ENCODE measurements around the gene ORC3.

Gene ORC3

DNA sequence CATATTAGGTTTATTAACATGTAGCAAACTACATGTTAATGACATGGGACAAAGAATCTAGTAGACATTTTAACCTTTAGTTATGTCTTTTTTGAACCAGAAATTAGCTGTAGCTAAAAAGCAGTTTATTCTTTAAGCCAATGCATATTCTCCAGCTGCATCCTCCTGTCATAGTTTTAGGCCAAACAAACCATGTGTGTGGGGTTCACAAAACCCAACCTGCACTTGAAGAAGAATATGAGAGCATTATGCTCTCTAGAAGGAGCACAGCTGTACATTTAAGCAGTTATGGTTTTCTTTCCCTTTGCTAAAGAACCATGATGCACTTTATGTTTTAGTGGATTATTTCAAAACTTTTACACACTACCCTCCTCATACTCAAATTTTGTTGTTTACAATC, 65.9 kb downstream of the ORC3 start (continued):
- TF ChIP-seq, protein P1, sequence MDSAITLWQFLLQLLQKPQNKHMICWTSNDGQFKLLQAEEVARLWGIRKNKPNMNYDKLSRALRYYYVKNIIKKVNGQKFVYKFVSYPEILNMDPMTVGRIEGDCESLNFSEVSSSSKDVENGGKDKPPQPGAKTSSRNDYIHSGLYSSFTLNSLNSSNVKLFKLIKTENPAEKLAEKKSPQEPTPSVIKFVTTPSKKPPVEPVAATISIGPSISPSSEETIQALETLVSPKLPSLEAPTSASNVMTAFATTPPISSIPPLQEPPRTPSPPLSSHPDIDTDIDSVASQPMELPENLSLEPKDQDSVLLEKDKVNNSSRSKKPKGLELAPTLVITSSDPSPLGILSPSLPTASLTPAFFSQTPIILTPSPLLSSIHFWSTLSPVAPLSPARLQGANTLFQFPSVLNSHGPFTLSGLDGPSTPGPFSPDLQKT (IDR thresholded peaks at IDR 0.05; ENCODE audit: borderline replicate concordance, low read depth, low read length), result no peak
- TF ChIP-seq OVOL3 (tag by site-specific recombination; IDR thresholded peaks at IDR 0.05) (no peak), ZIC2 (tag by site-specific recombination; IDR thresholded peaks at IDR 0.05) (no peak), ZNF837 (tag by site-specific recombination; IDR thresholded peaks at IDR 0.05) (no peak), ZNF843 (tag by site-specific recombination; IDR thresholded peaks at IDR 0.05) (no peak)
- TF ChIP-seq, protein P2, sequence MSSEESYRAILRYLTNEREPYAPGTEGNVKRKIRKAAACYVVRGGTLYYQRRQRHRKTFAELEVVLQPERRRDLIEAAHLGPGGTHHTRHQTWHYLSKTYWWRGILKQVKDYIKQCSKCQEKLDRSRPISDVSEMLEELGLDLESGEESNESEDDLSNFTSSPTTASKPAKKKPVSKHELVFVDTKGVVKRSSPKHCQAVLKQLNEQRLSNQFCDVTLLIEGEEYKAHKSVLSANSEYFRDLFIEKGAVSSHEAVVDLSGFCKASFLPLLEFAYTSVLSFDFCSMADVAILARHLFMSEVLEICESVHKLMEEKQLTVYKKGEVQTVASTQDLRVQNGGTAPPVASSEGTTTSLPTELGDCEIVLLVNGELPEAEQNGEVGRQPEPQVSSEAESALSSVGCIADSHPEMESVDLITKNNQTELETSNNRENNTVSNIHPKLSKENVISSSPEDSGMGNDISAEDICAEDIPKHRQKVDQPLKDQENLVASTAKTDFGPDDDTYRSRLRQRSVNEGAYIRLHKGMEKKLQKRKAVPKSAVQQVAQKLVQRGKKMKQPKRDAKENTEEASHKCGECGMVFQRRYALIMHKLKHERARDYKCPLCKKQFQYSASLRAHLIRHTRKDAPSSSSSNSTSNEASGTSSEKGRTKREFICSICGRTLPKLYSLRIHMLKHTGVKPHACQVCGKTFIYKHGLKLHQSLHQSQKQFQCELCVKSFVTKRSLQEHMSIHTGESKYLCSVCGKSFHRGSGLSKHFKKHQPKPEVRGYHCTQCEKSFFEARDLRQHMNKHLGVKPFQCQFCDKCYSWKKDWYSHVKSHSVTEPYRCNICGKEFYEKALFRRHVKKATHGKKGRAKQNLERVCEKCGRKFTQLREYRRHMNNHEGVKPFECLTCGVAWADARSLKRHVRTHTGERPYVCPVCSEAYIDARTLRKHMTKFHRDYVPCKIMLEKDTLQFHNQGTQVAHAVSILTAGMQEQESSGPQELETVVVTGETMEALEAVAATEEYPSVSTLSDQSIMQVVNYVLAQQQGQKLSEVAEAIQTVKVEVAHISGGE (tag by site-specific recombination; conservative IDR thresholded peaks at IDR 0.05; ENCODE audit: low read depth), result no peak

DNA sequence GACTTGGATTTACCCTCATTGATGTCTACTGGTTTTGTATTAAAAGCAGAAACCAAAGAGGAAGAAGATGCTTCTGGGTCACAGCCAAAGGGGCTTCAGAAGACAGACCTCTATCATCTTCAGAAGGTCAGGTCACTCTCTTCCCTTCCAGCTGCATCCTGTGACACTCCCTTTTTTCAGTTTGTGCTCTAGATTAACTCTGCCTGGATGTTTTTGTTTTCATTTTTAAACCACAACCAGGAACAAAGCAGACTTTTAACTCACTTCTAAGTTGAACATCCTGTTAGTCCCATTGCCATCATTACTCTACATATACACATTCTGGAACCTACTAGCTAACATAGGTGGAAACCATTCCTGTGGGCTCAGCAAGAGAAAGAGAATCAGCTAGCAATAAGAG, 66.9 kb downstream of the ORC3 start:
- CTCF ChIA-PET, result interaction anchor here (0.7 kb wide), 1 partner anchor 29 kb away, joined by 4 read pairs; no protein-coding TSS in a partner anchor
- H3K27ac ChIP-seq (ENCODE audit: extremely low read depth, low read depth, low read length), result no peak overlapping the region
- peaks cover 30 to 80% of the 10 kb centered on the region in 2 experiments for H3K36me3 ChIP-seq (ENCODE audit: control insufficient read depth in 2 of 2, insufficient read depth in 1 of 2, low read length in 2 of 2)

DNA sequence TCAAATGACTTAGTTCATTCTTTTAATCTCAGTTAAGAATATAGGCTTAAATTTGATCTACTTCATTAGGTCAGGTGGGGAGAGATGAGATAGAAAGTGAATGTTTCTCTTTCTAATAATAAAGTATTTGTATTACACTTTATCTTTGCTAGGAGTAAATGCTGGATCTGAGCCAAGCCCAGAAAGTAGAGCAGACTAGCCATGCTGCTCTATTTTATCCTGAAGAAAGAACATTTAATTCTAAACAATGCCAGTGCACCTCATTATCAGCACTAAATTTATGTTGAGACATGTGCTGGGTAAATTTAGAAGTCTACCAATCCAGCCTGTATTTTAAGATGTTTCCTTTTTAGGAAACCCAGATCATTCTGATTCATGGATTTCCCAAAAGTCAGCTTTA, 68.6 kb downstream of the ORC3 start:
- ChIA-PET CTCF (no interaction called here), POLR2A (no interaction called here)
- TF ChIP-seq ZNF133 (tag by site-specific recombination; IDR thresholded peaks at IDR 0.05) (no peak), KLF9 (tag by site-specific recombination; IDR thresholded peaks at IDR 0.05; ENCODE audit: low read depth) (no peak), KLF10 (tag by site-specific recombination; IDR thresholded peaks at IDR 0.05) (no peak), ZBTB7A (tag by site-specific recombination; IDR thresholded peaks at IDR 0.05; ENCODE audit: low read depth) (no peak), ZNF335 (tag by site-specific recombination; conservative IDR thresholded peaks at IDR 0.05) (no peak), GFI1B (tag by site-specific recombination; IDR thresholded peaks at IDR 0.05) (no peak)
- TF ChIP-seq, protein P3, sequence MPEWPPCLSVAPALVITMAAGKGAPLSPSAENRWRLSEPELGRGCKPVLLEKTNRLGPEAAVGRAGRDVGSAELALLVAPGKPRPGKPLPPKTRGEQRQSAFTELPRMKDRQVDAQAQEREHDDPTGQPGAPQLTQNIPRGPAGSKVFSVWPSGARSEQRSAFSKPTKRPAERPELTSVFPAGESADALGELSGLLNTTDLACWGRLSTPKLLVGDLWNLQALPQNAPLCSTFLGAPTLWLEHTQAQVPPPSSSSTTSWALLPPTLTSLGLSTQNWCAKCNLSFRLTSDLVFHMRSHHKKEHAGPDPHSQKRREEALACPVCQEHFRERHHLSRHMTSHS (tag by site-specific recombination; IDR thresholded peaks at IDR 0.05), result no peak
- TF ChIP-seq, protein P4, sequence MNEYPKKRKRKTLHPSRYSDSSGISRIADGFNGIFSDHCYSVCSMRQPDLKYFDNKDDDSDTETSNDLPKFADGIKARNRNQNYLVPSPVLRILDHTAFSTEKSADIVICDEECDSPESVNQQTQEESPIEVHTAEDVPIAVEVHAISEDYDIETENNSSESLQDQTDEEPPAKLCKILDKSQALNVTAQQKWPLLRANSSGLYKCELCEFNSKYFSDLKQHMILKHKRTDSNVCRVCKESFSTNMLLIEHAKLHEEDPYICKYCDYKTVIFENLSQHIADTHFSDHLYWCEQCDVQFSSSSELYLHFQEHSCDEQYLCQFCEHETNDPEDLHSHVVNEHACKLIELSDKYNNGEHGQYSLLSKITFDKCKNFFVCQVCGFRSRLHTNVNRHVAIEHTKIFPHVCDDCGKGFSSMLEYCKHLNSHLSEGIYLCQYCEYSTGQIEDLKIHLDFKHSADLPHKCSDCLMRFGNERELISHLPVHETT (tag by site-specific recombination; IDR thresholded peaks at IDR 0.05), result no peak
- Histone ChIP-seq H3K36me3 (ENCODE audit: control insufficient read depth in 2 of 2, insufficient read depth in 1 of 2, low read length in 2 of 2) (peaks cover 33 to 70% of the 10 kb centered on the region in 2 experiments), H3K4me3 (ENCODE audit: low read depth, low read length) (no peak overlapping the region), H3K4me1 (ENCODE audit: control insufficient read depth, insufficient read depth, low read length) (no peaks in the 10 kb centered on the region), H3K9me3 (ENCODE audit: control insufficient read depth, insufficient read depth, low read depth, low read length) (no peaks in the 10 kb centered on the region), H3K27ac (ENCODE audit: extremely low read depth, low read depth, low read length) (no peak overlapping the region)

More for the DNA sequence above, 66.9 kb downstream of the ORC3 start:
- Histone ChIP-seq H3K9me3 (ENCODE audit: control insufficient read depth, insufficient read depth, low read depth, low read length) (no peaks in the 10 kb centered on the region), H3K4me3 (ENCODE audit: low read depth, low read length) (no peak overlapping the region), H3K4me1 (ENCODE audit: control insufficient read depth, insufficient read depth, low read length) (no peaks in the 10 kb centered on the region)
- POLR2A ChIA-PET, result no interaction called here
- TF ChIP-seq SETDB1 (IDR thresholded peaks at IDR 0.05; ENCODE audit: insufficient read length, low read length), result no peak
- TF ChIP-seq ZNF707 (tag by site-specific recombination; IDR thresholded peaks at IDR 0.05), result no peak
- TF ChIP-seq, protein P5, sequence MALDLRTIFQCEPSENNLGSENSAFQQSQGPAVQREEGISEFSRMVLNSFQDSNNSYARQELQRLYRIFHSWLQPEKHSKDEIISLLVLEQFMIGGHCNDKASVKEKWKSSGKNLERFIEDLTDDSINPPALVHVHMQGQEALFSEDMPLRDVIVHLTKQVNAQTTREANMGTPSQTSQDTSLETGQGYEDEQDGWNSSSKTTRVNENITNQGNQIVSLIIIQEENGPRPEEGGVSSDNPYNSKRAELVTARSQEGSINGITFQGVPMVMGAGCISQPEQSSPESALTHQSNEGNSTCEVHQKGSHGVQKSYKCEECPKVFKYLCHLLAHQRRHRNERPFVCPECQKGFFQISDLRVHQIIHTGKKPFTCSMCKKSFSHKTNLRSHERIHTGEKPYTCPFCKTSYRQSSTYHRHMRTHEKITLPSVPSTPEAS (tag by site-specific recombination; IDR thresholded peaks at IDR 0.05), result no peak
- no peak for TF ChIP-seq KLF7 (tag by site-specific recombination; IDR thresholded peaks at IDR 0.05; ENCODE audit: borderline replicate concordance)
